Breast epithelium (tissue), 4 donors: Measurements from ENCODE around the gene CD200. TPM values are rescaled to one million over a fixed set of nuclear protein-coding genes. Genes with fewer than 3 reads are reported as not detected.
A peak's percentile ranks its signal among the peaks of the same experiment; 100 is the strongest.

Experiments
- DNase-seq, 2 donors: peaks; one replicate each; pipeline ENCODE4 v3.0.0-alpha.2; 2019; ENCODE audit warnings: low spot score in 2 of 2
- H3K27ac ChIP-seq, 2 donors: fragments of 200-600 bp; sonication (generic) in 1 of 2; one replicate each; pipeline ENCODE4 v1.5.1; 2016 to 2019; ENCODE audit warnings: mild to moderate bottlenecking in 1 of 2
- H3K27me3 ChIP-seq, 2 donors: fragments of 200-600 bp; sonication (generic) in 1 of 2; one replicate each; pipeline versions ENCODE4 v1.5.1 to v1.6.0; 2017 to 2019; ENCODE audit warnings: control low read depth in 1 of 2, mild to moderate bottlenecking in 1 of 2
- H3K36me3 ChIP-seq: fragments of 200-600 bp; one replicate; pipeline ENCODE4 v1.5.1; 2019
- H3K4me1 ChIP-seq, 2 donors: fragments of 200-600 bp; sonication (generic); one replicate each; pipeline ENCODE4 v1.5.1; 2016 to 2019; ENCODE audit warnings: control low read depth in 1 of 2
- H3K4me3 ChIP-seq, 3 donors: fragments of 200-600 bp; sonication (generic); 1 replicate in 2 of 3; 2 replicates in 1 of 3; pipeline ENCODE4 v1.5.1; 2016 to 2019; ENCODE audit warnings: mild to moderate bottlenecking in 3 of 3, moderate library complexity in 2 of 3
- H3K9me3 ChIP-seq, 2 donors: fragments of 200-600 bp; sonication (generic) in 1 of 2; one replicate each; pipeline ENCODE4 v1.5.1; 2016 to 2019; ENCODE audit warnings: control low read depth in 1 of 2
- POLR2A ChIP-seq: fragments of 450-650 bp; IDR thresholded peaks from one replicate; pipeline ENCODE4 v1.6.1; 2016; ENCODE audit warnings: antibody characterized with exemption, mild to moderate bottlenecking, moderate library complexity
- POLR2AphosphoS5 ChIP-seq, 3 donors: sonication (generic); formaldehyde crosslinking; IDR thresholded peaks; one replicate each; pipeline ENCODE4 v1.6.1; 2017; ENCODE audit warnings: antibody characterized with exemption in 3 of 3
- intact Hi-C: fragments of 100-400 bp; cut with DNase I; formaldehyde crosslinking; loops from one replicate; pipeline ENCODE4 v1.15.1; 2023; ENCODE audit warnings: low total_unique reads
- total RNA-seq, 3 donors: library from RNA; depleted of rRNA; stranded (reverse); fragments of >200 nt; gene quantifications; one replicate each; pipeline ENCODE4 v1.1.0, GENCODE V29; 2016
- TF ChIP-seq, protein P1 (sequence below), 3 donors: fragments of 450-650 bp; IDR thresholded peaks; one replicate each; pipeline ENCODE4 v1.5.1; 2016 to 2017; ENCODE audit warnings: antibody characterized with exemption in 3 of 3, mild to moderate bottlenecking in 3 of 3, moderate library complexity in 3 of 3

CD200 gene
- total RNA-seq, 3 donors from 2014 or later: 4.8 to 20.8 (median 17.0) TPM

DNA sequence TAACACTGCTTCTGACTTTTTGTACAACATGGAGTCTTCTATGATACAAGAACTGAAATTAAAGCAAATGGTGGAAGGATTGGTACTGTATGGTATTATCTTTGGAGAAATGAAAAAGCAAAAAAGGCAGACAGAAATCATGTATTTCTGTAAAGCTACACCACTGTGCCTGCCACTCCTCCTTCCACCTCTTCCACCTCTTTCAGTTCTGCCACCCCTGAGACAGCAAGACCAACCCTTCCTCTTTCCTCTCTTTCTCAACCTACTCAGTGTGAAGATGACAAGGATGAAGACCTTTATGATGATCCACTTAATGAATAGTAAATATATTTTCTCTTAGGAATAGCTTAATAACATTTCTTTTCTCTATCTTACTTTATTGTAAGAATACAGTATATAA, 57.0 kb downstream of the CD200 start:
- peak overlapping the region; percentile 57 to 83 for H3K27ac ChIP-seq
- intact Hi-C loops: no loop called here
- TF ChIP-seq, protein P1, sequence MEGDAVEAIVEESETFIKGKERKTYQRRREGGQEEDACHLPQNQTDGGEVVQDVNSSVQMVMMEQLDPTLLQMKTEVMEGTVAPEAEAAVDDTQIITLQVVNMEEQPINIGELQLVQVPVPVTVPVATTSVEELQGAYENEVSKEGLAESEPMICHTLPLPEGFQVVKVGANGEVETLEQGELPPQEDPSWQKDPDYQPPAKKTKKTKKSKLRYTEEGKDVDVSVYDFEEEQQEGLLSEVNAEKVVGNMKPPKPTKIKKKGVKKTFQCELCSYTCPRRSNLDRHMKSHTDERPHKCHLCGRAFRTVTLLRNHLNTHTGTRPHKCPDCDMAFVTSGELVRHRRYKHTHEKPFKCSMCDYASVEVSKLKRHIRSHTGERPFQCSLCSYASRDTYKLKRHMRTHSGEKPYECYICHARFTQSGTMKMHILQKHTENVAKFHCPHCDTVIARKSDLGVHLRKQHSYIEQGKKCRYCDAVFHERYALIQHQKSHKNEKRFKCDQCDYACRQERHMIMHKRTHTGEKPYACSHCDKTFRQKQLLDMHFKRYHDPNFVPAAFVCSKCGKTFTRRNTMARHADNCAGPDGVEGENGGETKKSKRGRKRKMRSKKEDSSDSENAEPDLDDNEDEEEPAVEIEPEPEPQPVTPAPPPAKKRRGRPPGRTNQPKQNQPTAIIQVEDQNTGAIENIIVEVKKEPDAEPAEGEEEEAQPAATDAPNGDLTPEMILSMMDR (IDR thresholded peaks at IDR 0.05): no peak
- TF ChIP-seq POLR2A: no peak
- no peak for TF ChIP-seq POLR2AphosphoS5 (IDR thresholded peaks at IDR 0.05)
- H3K36me3 ChIP-seq: no peaks in the 10 kb centered on the region
- H3K9me3 ChIP-seq: no peaks in the 10 kb centered on the region
- DNase-seq: no peak
- H3K4me3 ChIP-seq: no peak overlapping the region
- no peaks in the 10 kb centered on the region for H3K4me1 ChIP-seq
- H3K27me3 ChIP-seq: no peaks in the 10 kb centered on the region

DNA sequence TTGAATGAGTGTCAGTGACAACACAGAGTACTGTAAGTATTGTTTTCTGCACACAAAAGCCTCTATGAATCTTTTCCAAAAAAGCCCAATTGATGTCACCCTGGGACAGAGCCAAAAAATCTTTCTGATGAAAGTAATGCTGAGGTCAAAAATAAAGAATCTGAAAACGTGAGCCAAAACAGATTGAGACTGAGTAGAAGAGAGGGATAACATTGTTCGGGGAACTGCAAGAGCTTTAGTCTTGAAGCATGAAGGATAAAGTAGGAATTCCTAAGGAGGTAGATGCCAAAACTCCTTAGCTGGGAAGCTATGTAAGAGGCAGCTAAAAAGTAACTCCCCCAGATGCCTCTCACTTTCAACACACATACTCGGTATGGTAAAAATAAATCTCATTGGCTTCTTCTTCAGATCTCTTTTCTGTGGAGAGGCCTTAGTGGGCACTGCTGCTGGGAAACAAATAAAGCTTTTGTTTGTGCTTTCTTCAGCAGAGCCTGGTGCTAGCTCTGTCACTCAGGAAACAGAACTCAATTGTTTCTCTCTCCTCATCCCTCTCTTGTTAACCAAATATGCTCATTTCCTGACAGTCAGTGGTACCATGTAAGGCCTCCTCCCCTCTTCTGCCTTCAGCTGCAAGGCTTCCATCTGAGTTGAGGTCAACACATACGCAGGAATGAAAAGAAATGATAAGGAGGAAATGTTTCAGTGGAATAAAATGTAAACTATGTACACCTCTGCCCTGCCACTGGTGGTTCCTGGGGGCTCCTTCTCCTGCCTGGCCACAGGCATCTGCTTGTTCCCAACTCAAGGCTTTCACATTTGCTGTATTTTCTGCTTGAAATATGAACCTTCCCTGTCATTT, 58.1 kb downstream of the CD200 start:
- no peak for TF ChIP-seq POLR2AphosphoS5 (IDR thresholded peaks at IDR 0.05)
- TF ChIP-seq, protein P1 (IDR thresholded peaks at IDR 0.05): no peak
- no peak for TF ChIP-seq POLR2A
- Histone ChIP-seq H3K4me3 (no peak overlapping the region), H3K4me1 (no peaks in the 10 kb centered on the region), H3K27me3 (no peaks in the 10 kb centered on the region), H3K9me3 (no peaks in the 10 kb centered on the region), H3K27ac (peak overlapping the region; percentile 83 to 90), H3K36me3 (no peaks in the 10 kb centered on the region)
- DNase-seq: peak in 1 of 2 donors; percentile 40
- intact Hi-C loops: no loop called here

DNA sequence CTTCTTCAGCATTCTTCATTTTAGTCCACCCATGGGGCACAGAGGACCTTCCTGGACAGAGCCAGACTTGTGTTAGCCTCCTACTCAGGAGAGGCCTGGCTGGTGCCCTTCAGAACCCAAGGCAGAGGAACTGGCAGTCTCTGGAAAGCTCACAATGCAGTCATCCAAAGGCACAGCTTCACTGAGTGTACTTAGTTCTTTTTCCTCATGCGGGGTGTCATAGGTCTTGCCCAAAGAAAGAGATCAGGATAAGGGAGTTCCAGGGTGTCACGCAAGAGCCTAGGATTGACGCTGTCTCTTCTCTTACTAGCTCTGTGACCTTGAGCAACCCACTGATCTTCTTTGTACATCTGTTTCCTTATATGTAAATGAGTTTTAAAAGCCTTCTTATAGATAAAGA, 58.7 kb downstream of the CD200 start:
- H3K9me3 ChIP-seq: no peaks in the 10 kb centered on the region
- no peak for TF ChIP-seq POLR2A
- TF ChIP-seq, protein P1 (IDR thresholded peaks at IDR 0.05): no peak
- TF ChIP-seq POLR2AphosphoS5 (IDR thresholded peaks at IDR 0.05): no peak
- H3K4me1 ChIP-seq: no peaks in the 10 kb centered on the region
- H3K36me3 ChIP-seq: no peaks in the 10 kb centered on the region
- H3K27ac ChIP-seq: peak overlapping the region; percentile 83 to 90
- no peak overlapping the region for H3K4me3 ChIP-seq
- intact Hi-C loops: no loop called here
- H3K27me3 ChIP-seq: no peaks in the 10 kb centered on the region
- DNase-seq: no peak

DNA sequence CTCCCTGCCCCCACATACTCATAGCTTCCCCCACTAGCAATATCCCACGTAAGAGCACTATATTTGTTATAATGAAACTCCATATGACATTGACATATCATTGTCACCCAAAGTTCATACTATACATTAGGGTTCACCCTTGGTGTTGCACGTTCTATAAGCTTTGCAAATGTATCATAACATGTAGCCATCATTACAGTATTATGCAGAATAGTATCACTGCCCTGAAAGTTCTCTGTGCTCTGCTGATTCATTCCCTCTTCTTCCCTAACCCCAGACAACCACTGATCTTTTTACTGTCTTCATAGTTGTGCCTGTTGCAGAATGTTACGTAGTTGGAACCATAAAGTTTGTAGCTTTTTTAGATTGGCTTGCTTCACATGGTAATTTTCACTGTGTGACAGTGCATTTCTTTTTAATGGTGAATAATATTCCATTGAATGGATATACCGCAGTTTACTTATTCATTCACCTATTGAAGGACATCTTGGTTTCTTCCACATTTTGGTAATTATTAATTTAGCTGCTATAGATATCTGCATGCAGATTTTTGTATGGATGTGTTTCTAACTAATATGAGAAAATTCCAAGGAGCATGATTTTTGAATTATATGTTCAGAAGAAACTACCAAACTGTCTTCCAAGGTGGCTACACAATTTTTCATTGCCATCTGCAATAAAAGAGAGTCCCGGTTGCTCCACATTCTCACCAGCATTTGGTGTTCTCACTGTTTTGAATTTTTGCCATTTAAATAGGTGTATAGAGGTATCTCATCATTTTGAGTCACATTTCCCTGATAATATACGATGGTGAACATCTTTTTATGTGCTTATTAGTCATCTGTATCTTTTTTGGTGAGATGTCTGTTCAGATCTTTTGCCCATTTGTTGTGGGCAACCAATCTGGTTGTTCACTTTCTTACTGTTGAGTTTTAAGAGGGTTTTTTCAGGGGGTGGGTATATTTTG, 59.7 kb downstream of the CD200 start:
- Histone ChIP-seq H3K4me3 (no peak overlapping the region), H3K4me1 (no peaks in the 10 kb centered on the region), H3K27me3 (no peaks in the 10 kb centered on the region), H3K27ac (peak overlapping the region; percentile 33 to 83), H3K36me3 (no peaks in the 10 kb centered on the region), H3K9me3 (no peaks in the 10 kb centered on the region)
- intact Hi-C loops: no loop called here
- TF ChIP-seq POLR2AphosphoS5 (IDR thresholded peaks at IDR 0.05) (no peak), POLR2A (no peak)
- TF ChIP-seq, protein P1 (IDR thresholded peaks at IDR 0.05): no peak
- no peak for DNase-seq
